NCI-H2081 treated with DMSO at 0.1 percent for 48 hours (cell line): ENCODE results near the gene DMRTC1.
"Not testable (repeated sequence)": the region's sequence is repeated elsewhere in the genome, so short reads cannot be mapped to it uniquely, and the experiment has no call there.

ENCODE experiments used
- DNase-seq: peaks from one replicate; lab custom pipeline; 2025; lab: John Stamatoyannopoulos, UW

Gene DMRTC1

DNA sequence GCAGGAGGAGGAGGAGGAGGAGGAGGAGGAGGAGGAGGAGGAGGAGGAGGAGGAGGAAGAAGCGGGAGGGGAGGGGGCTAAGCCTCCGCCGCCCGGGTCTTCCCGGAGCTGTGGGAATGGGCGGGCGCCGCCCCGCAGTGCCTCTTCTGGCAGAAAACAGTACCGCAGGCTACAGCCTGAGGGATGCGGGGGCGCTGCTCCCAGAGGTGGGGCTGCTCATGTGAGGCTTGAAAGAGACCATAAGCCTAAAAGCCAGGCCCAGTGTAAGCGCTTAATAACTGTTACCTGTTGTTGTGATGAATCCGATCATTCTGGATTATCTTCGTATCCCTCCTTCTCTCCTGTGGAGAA, at the start of gene DMRTC1:
TSS of gene DMRTC1 (minus strand) at position 19 of the 351 bp plus-strand sequence. CDS start 68,143 bp downstream, outside the sequence.
- not testable (repeated sequence) for DNase-seq

- not testable (repeated sequence) for DNase-seq
Measured at GRCh38 chrX:72980894-72981469, 37.3 kb upstream of the DMRTC1 start.

- not testable (repeated sequence) for DNase-seq
Measured at GRCh38 chrX:72974885-72975284, 31.2 kb upstream of the DMRTC1 start.

GRCh38 chrX:72971859-72972258, 28.2 kb upstream of the DMRTC1 start:
- not testable (repeated sequence) for DNase-seq

- DNase-seq: not testable (repeated sequence)
Measured at GRCh38 chrX:72959971-72960370, 16.3 kb upstream of the DMRTC1 start.

GRCh38 chrX:72943035-72943818, 410 bp downstream of the DMRTC1 start:
- not testable (repeated sequence) for DNase-seq

DNA sequence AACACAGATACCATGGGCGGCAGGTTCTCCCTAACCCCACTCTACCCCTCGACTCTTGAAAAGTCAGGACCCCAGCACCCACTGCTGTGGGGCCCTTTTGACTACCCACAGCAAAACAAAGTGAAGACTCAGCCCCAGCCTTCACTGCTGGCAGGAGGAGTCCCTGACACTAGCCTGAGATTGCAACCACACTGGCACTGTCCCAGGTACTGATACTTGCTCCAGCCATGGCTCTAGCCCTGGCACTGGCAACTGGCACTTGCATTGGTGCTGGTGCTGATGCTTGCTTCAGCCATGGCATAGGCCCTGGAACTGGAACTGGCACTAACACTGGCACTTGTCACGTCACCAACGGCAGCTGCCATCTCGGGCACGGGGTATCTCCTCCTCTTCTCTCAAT, 1.4 kb downstream of the DMRTC1 start:
- not testable (repeated sequence) for DNase-seq

- not testable (repeated sequence) for DNase-seq
Measured at GRCh38 chrX:72937906-72938305, 5.7 kb downstream of the DMRTC1 start, which contains the start of gene FAM236A. Gene FAM236A, plus strand, starts transcription at chrX:72938206. Its CDS starts 57 bp downstream, at chrX:72938263.

DNA sequence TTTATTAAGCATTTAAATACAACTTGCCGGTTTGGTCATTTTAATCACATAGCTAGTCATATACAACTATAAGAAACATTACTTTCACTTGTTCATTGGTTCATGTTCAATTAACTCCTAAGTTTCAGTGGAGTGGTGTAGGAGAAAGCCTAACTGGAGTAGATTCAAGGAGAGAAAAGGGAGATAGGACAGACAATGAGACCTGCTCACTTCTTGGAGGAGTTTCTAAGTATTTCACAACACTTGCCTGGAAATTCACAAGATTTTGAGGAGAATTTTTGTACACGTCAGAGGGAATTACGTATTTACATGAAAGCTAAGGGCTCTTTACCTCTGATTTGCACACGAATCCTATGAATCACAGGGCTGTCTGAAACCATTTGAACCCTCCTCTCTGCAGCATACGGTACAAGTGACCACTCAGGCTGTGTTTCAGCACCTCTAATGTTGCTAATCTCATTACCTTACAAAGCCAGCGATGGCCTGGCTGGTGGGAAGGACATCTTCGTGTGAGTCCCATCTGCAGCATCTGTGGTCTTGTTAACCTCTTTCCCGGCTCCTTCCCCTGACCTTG, 6.7 kb downstream of the DMRTC1 start:
- not testable (repeated sequence) for DNase-seq

DNA sequence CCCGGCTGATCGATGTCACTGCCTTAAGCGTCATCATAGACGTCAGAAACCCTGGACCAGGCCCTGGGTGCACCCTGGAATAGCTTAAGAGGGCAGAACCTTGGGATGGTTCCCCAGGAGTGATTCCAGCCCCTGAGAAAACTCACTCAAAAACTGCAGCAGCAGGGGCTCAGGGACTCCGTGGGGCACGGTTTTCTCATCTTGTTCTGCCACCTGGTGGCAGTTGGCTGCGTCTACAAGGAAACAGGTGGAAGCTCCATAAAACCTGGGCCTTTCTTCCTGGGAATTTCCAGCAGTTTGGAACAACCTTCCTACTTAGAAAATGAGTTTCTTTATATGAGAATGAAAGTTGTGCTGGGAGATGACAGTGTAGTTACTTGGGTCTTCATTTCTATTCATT, 7.2 kb downstream of the DMRTC1 start:
- DNase-seq: not testable (repeated sequence)

GRCh38 chrX:72932283-72932682, 11.4 kb downstream of the DMRTC1 start:
- not testable (repeated sequence) for DNase-seq

DNA sequence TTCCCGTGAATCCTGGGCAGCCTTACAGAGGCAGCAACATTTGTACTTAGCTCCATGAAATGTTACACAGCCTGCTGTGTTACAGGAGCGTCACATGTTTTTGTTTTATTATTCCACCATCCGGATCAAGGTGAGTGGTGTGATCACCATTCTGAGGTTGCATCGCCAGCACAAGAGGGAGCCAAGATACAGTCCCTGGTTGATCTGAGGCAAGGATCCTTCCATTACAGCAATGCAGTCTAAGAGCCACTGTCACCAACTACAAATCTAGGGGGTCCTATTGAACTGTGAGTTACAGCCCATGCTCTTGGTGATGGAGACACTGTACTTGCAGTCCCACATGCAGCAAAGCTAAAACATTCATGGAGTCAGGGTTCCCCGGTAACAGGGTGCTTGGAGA, 27.5 kb downstream of the DMRTC1 start:
- DNase-seq: not testable (repeated sequence)

- DNase-seq: not testable (repeated sequence)
Measured at GRCh38 chrX:72912315-72912714, 31.3 kb downstream of the DMRTC1 start, which contains the start of gene FAM236C. Gene FAM236C, plus strand, starts transcription at chrX:72912615. Its CDS starts 100 bp downstream, at chrX:72912715.

DNA sequence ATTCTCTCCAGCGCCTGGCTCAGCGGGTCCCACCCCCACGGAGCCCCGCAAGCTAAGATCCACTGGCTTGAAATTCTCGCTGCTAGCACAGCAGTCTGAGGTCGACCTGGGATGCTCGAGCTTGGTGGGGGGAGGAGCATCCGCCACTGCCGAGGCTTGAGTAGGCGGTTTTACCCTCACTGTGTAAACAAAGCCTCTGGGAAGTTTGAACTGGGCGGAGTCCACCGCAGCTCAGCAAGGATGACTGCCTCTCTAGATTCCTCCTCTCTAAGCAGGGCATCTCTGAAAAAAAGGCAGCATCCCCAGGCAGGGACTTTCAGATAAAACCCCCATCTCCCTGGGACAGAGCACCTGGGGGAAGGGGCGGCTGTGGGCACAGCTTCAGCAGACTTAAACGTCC, 53.9 kb downstream of the DMRTC1 start:
- DNase-seq: not testable (repeated sequence)

DNA sequence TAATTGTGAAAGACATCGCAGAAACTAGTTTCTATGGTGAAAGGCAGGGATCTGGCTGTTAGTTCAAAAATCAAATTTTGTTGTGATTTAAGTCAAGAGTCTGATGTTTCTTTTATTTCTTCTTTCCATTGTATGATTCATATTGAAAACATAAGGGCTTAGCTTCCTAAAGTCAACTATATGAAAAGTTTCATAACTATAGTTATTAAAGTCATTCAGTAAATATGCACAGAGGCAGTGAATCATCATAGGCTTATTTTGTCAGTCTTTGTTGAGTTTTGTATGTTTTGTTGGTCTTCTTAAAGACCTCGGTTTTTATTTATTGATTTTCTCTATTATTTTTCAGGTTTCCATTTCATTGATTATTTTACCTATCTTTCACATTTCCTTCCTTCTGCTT, 60.7 kb downstream of the DMRTC1 start:
- not testable (repeated sequence) for DNase-seq

DNA sequence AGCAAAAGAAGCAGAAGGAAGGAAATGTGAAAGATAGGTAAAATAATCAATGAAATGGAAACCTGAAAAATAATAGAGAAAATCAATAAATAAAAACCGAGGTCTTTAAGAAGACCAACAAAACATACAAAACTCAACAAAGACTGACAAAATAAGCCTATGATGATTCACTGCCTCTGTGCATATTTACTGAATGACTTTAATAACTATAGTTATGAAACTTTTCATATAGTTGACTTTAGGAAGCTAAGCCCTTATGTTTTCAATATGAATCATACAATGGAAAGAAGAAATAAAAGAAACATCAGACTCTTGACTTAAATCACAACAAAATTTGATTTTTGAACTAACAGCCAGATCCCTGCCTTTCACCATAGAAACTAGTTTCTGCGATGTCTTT, 106.1 kb downstream of the DMRTC1 start:
- DNase-seq: not testable (repeated sequence)

- DNase-seq: not testable (repeated sequence)
Measured at GRCh38 chrX:72830701-72831100, 112.9 kb downstream of the DMRTC1 start.
